SK-N-MC (cell line): ENCODE data around the gene TNN.

Experiments
- EZH2 ChIP-seq: fragments of 200-600 bp; sonication (generic); IDR thresholded peaks from one replicate; pipeline ENCODE4 v1.6.1; 2017; ENCODE audit warnings: antibody characterized with exemption
- POLR2AphosphoS5 ChIP-seq: IDR thresholded peaks from 2 replicates; pipeline ENCODE4 v1.6.1; 2012; ENCODE audit warnings: mild to moderate bottlenecking, low read depth, low read length, borderline replicate concordance

- no peak for TF ChIP-seq POLR2AphosphoS5
- no peak for TF ChIP-seq EZH2
Measured at GRCh38 chr1:175043824-175044223, 23.8 kb upstream of the TNN start.
